DOHH2 (cell line): ENCODE results near the gene GGTLC2.

Experiments used
- H3F3A ChIP-seq: fragments of 200-600 bp; sonication (generic), shearing (Covaris generic); 2 replicates; pipeline ENCODE4 v1.6.0; 2016; ENCODE audit warnings: antibody characterized with exemption, mild to moderate bottlenecking; ENCODE audit not compliant: control insufficient read depth, insufficient read depth
- H3K27ac ChIP-seq: fragments of 200-600 bp; sonication (generic); 2 replicates; pipeline ENCODE4 v1.5.1; 2014; ENCODE audit warnings: low read depth, mild to moderate bottlenecking, low read length, moderate library complexity
- H3K27me3 ChIP-seq: fragments of 200-600 bp; sonication (generic); 2 replicates; pipeline ENCODE4 v1.6.1; 2014; ENCODE audit warnings: mild to moderate bottlenecking, low read length, mixed read lengths; ENCODE audit not compliant: control insufficient read depth
- H3K36me3 ChIP-seq: fragments of 200-600 bp; sonication (generic); 2 replicates; pipeline ENCODE4 v1.6.1; 2014; ENCODE audit warnings: mild to moderate bottlenecking, low read length, moderate library complexity, mixed read lengths; ENCODE audit not compliant: control insufficient read depth
- H3K4me1 ChIP-seq: fragments of 200-600 bp; sonication (generic); 2 replicates; pipeline ENCODE4 v1.6.1; 2014; ENCODE audit warnings: mild to moderate bottlenecking, low read length, mixed read lengths; ENCODE audit not compliant: control insufficient read depth
- H3K4me2 ChIP-seq: fragments of 200-600 bp; sonication (generic); 2 replicates; pipeline ENCODE4 v1.6.0; 2014; ENCODE audit warnings: mild to moderate bottlenecking, low read length, moderate library complexity
- H3K4me3 ChIP-seq: fragments of 200-600 bp; sonication (generic); 2 replicates; pipeline ENCODE4 v1.5.1; 2014; ENCODE audit warnings: mild to moderate bottlenecking, low read length, mixed read lengths
- H3K79me2 ChIP-seq: fragments of 200-600 bp; sonication (generic); 2 replicates; pipeline ENCODE4 v1.6.1; 2014; ENCODE audit warnings: mild to moderate bottlenecking, low read length, mixed read lengths; ENCODE audit not compliant: control insufficient read depth
- H3K9me2 ChIP-seq: fragments of 200-600 bp; sonication (generic); replicated peaks from 2 replicates; pipeline ENCODE4 v1.6.1; 2014; ENCODE audit warnings: mild to moderate bottlenecking, low read length, mixed read lengths; ENCODE audit not compliant: control insufficient read depth
- H3K9me3 ChIP-seq: fragments of 200-600 bp; sonication (generic); 2 replicates; pipeline ENCODE4 v1.6.1; 2014; ENCODE audit warnings: antibody characterized with exemption, low read length, mixed read lengths; ENCODE audit not compliant: control insufficient read depth, insufficient read depth
- H4K20me1 ChIP-seq: fragments of 200-600 bp; sonication (generic); 2 replicates; pipeline ENCODE4 v1.6.0; 2014; ENCODE audit warnings: low read depth, mild to moderate bottlenecking, antibody characterized with exemption, low read length, moderate library complexity; ENCODE audit not compliant: control insufficient read depth, insufficient read depth
- CTCF ChIP-seq: fragments of 200-600 bp; sonication (generic); IDR thresholded peaks from one replicate; pipeline ENCODE4 v1.5.1; 2014; ENCODE audit warnings: antibody characterized with exemption, mild to moderate bottlenecking, low read depth, low read length; ENCODE audit not compliant: poor library complexity, severe bottlenecking
- EZH2phosphoT487 ChIP-seq: fragments of 200-600 bp; sonication (generic); IDR thresholded peaks from 2 replicates; pipeline ENCODE4 v1.6.1; 2017; ENCODE audit warnings: borderline replicate concordance, mild to moderate bottlenecking, antibody characterized with exemption, low read length, moderate library complexity, mixed read lengths

Gene GGTLC2

GRCh38 chr22:22662095-22662494 is 17.7 kb downstream of the GGTLC2 start:
- H3K4me1 ChIP-seq = peaks cover 37% of the 10 kb centered on the region
- H3K9me3 ChIP-seq = no peaks in the 10 kb centered on the region
- peaks cover 2% of the 10 kb centered on the region; the same call in 1 of the 2 replicates for H3F3A ChIP-seq
- no peak overlapping the region for H3K27ac ChIP-seq
- H4K20me1 ChIP-seq = no peaks in the 10 kb centered on the region
- TF ChIP-seq CTCF = no peak
- H3K79me2 ChIP-seq = no peaks in the 10 kb centered on the region
- H3K36me3 ChIP-seq = no peaks in the 10 kb centered on the region
- H3K4me3 ChIP-seq = no peak overlapping the region
- no peak overlapping the region for H3K4me2 ChIP-seq
- no peaks in the 10 kb centered on the region for H3K27me3 ChIP-seq
- H3K9me2 ChIP-seq = no peaks in the 10 kb centered on the region

GRCh38 chr22:22663861-22664800 is 19.7 kb downstream of the GGTLC2 start:
- Histone ChIP-seq H3K4me2 (no peak overlapping the region), H3K36me3 (no peaks in the 10 kb centered on the region), H3K9me3 (no peaks in the 10 kb centered on the region), H3K4me1 (peaks cover 57% of the 10 kb centered on the region), H4K20me1 (no peaks in the 10 kb centered on the region), H3F3A (peaks cover 5% of the 10 kb centered on the region), H3K9me2 (no peaks in the 10 kb centered on the region), H3K27me3 (no peaks in the 10 kb centered on the region), H3K4me3 (no peak overlapping the region), H3K27ac (no peak overlapping the region), H3K79me2 (no peaks in the 10 kb centered on the region)
- TF ChIP-seq CTCF (no peak), EZH2phosphoT487 (no peak)

GRCh38 chr22:22666307-22667091 is 22.1 kb downstream of the GGTLC2 start:
- no peaks in the 10 kb centered on the region for H3K27me3 ChIP-seq

More at GRCh38 chr22:22666307-22667091, 22.1 kb downstream of the GGTLC2 start:
- no peaks in the 10 kb centered on the region for H3K9me2 ChIP-seq
- H3K4me1 ChIP-seq = peaks cover 66% of the 10 kb centered on the region
- H3F3A ChIP-seq = peaks cover 5% of the 10 kb centered on the region
- no peak for TF ChIP-seq EZH2phosphoT487
- peak; percentile 94 for TF ChIP-seq CTCF
- H3K4me3 ChIP-seq = no peak overlapping the region
- no peaks in the 10 kb centered on the region for H3K79me2 ChIP-seq
- H3K27ac ChIP-seq = peak overlapping the region; percentile 63
- no peaks in the 10 kb centered on the region for H4K20me1 ChIP-seq
- H3K36me3 ChIP-seq = no peaks in the 10 kb centered on the region
- peak overlapping the region; percentile 73 for H3K4me2 ChIP-seq
- H3K9me3 ChIP-seq = no peaks in the 10 kb centered on the region
